Trophoblast cell (in vitro differentiated cells and primary cell): Measurements from ENCODE around the gene FLNA.
A peak's percentile ranks its signal among the peaks of the same experiment; 100 is the strongest.

Experiments used
- DNase-seq, 2 donors: peaks; one replicate each; pipeline ENCODE4 v3.0.0-alpha.2; 2016
- H2AFZ ChIP-seq: 2 replicates; pipeline ENCODE4 v1.6.1; 2013; ENCODE audit warnings: low read length, moderate library complexity, mild to moderate bottlenecking; ENCODE audit not compliant: insufficient read depth, poor library complexity
- H2AK5ac ChIP-seq: 2 replicates; pipeline ENCODE4 v1.6.1; 2013; ENCODE audit warnings: mild to moderate bottlenecking, low read length
- H2BK120ac ChIP-seq: 2 replicates; pipeline ENCODE4 v1.6.1; 2013; ENCODE audit warnings: low read length, mild to moderate bottlenecking, moderate library complexity; ENCODE audit not compliant: insufficient read depth, poor library complexity
- H2BK12ac ChIP-seq: 2 replicates; pipeline ENCODE4 v1.6.1; 2013; ENCODE audit warnings: mild to moderate bottlenecking, low read length, moderate library complexity
- H2BK5ac ChIP-seq: 2 replicates; pipeline ENCODE4 v1.6.1; 2013; ENCODE audit warnings: low read length, low read depth, moderate library complexity, mild to moderate bottlenecking; ENCODE audit not compliant: poor library complexity
- H3K14ac ChIP-seq: 2 replicates; pipeline ENCODE4 v1.6.1; 2013; ENCODE audit warnings: mild to moderate bottlenecking, low read length
- H3K18ac ChIP-seq: 2 replicates; pipeline ENCODE4 v1.6.1; 2013; ENCODE audit warnings: mild to moderate bottlenecking, low read length
- H3K23ac ChIP-seq: 2 replicates; pipeline ENCODE4 v1.6.1; 2013; ENCODE audit warnings: low read length
- H3K27ac ChIP-seq: 2 replicates; pipeline ENCODE4 v1.5.1; 2013; ENCODE audit warnings: low read depth, mild to moderate bottlenecking, inconsistent platforms, low read length, moderate library complexity
- H3K27me3 ChIP-seq: 2 replicates; pipeline ENCODE4 v1.6.1; 2013; ENCODE audit warnings: inconsistent platforms, mild to moderate bottlenecking, low read length, moderate library complexity; ENCODE audit not compliant: insufficient read depth
- H3K36me3 ChIP-seq, 2 experiments: 1 replicate in 1 of 2; 2 replicates in 1 of 2; pipeline ENCODE4 v1.6.1; 2013; ENCODE audit warnings: low read length in 2 of 2, mild to moderate bottlenecking in 2 of 2, moderate library complexity in 1 of 2; ENCODE audit not compliant: insufficient read depth in 2 of 2, control insufficient read depth in 1 of 2
- H3K4ac ChIP-seq: 2 replicates; pipeline ENCODE4 v1.6.1; 2013; ENCODE audit warnings: low read depth, mild to moderate bottlenecking, low read length, moderate library complexity
- H3K4me1 ChIP-seq, 2 experiments: 1 replicate in 1 of 2; 2 replicates in 1 of 2; pipeline ENCODE4 v1.6.1; 2013; ENCODE audit warnings: low read length in 2 of 2, mild to moderate bottlenecking in 2 of 2, moderate library complexity in 1 of 2; ENCODE audit not compliant: insufficient read depth in 2 of 2, control insufficient read depth in 1 of 2
- H3K4me2 ChIP-seq: 2 replicates; pipeline ENCODE4 v1.6.1; 2013; ENCODE audit warnings: inconsistent platforms, mild to moderate bottlenecking, low read length, moderate library complexity
- H3K4me3 ChIP-seq: 2 replicates; pipeline ENCODE4 v1.5.1; 2013; ENCODE audit warnings: mild to moderate bottlenecking, low read depth, low read length, inconsistent platforms
- H3K79me1 ChIP-seq: one replicate; pipeline ENCODE4 v1.6.1; 2013; ENCODE audit warnings: low read length
- H3K79me2 ChIP-seq: 2 replicates; pipeline ENCODE4 v1.6.1; 2013; ENCODE audit warnings: low read length, mild to moderate bottlenecking; ENCODE audit not compliant: control insufficient read depth, insufficient read depth, poor library complexity
- H3K9ac ChIP-seq: 2 replicates; pipeline ENCODE4 v1.6.1; 2013; ENCODE audit warnings: mild to moderate bottlenecking, low read length
- H3K9me3 ChIP-seq: 2 replicates; pipeline ENCODE4 v1.6.1; 2013; ENCODE audit warnings: low read depth, mild to moderate bottlenecking, control low read depth, inconsistent platforms, low read length; ENCODE audit not compliant: insufficient read depth
- H4K12ac ChIP-seq: 2 replicates; pipeline ENCODE4 v1.6.1; 2013; ENCODE audit warnings: low read depth, mild to moderate bottlenecking, low read length, moderate library complexity
- H4K8ac ChIP-seq: 2 replicates; pipeline ENCODE4 v1.6.1; 2013; ENCODE audit warnings: low read depth, mild to moderate bottlenecking, low read length, moderate library complexity
- H4K91ac ChIP-seq: one replicate; pipeline ENCODE4 v1.6.1; 2013; ENCODE audit warnings: low read depth, mild to moderate bottlenecking, low read length, moderate library complexity
- WGBS: extraction: QIAGEN DNeasy Blood & Tissue Kit; methylation state at CpG from one replicate; pipeline ENCODE4 v1.1.7; 2013; ENCODE audit warnings: missing lambda C conversion rate; ENCODE audit not compliant: insufficient read length, insufficient coverage; ENCODE audit errors: extremely low coverage; 5-methylcytosine and 5-hydroxymethylcytosine counted together

FLNA gene

DNA sequence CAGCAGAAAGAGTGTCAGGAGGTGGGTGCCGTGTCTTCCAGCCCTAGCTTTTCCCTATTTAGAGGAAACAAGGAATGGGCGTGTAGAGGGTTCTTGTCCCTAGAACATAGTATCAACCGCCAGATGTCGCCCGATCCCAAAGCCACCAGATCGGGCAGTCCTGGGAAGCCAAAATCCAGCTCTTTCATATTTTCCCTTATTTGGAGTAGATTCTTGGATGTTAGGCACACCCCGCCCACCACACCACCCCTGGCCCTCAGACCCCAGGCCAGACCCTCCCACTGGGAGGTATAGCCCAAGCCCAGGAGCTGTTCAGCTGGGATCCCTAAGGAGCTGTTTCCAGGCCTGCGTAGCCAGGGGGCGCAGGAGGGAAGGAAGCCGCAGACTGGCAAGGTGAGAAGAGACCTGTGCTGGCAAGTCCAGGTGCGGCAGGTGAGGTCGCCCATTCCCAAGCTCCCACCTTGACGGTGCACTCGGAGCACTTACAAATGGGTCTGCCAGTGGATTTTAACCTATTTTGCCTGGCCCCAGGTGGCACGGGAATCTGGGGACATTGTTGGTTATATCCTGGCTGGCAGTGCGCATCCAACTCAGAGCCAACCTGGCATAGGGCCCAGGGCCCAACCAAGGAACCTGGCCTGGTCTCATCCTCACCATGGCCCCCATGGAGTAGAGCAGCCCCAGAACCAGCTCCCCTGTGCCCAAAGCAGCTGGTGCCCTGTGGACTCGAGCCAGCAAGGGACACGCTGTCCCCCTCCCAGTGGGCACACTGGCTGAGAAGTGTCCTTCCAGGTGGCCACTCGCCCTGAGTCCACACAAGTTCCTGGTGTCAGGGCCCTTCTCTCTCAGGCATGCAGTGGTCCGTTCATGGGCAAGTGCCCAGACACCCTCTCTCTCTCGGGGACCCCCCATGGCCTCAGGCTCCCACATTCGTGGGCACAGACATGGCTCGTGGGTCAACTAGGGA is 811 bp downstream of the FLNA start:
- Histone ChIP-seq H3K4me3 (peak overlapping the region; percentile 72), H3K4me1 (peaks cover 14 to 28% of the 10 kb centered on the region in 2 experiments), H3K9ac (peak overlapping the region; percentile 88), H2BK5ac (peak overlapping the region; percentile 81), H4K91ac (peak overlapping the region; percentile 94), H2BK12ac (peak overlapping the region; percentile 87), H3K4ac (peak overlapping the region; percentile 82), H3K79me1 (peaks cover 43% of the 10 kb centered on the region), H3K14ac (peak overlapping the region; percentile 97), H4K12ac (peak overlapping the region; percentile 86), H2AK5ac (peak overlapping the region; percentile 87), H3K36me3 (peaks cover 7 to 12% of the 10 kb centered on the region in 2 experiments), H3K9me3 (no peaks in the 10 kb centered on the region), H3K18ac (peak overlapping the region; percentile 97), H2AFZ (peak overlapping the region; percentile 37), H3K4me2 (peak overlapping the region; percentile 77), H4K8ac (peak overlapping the region; percentile 68), H3K27ac (peak overlapping the region; percentile 87), H3K23ac (no peak overlapping the region), H3K79me2 (peaks cover 41% of the 10 kb centered on the region), H3K27me3 (no peaks in the 10 kb centered on the region), H2BK120ac (peak overlapping the region; percentile 64)
- peak; percentile 51 to 70 for DNase-seq
- WGBS = no CpG with 5 or more reads among the region's 23 CpGs

DNA sequence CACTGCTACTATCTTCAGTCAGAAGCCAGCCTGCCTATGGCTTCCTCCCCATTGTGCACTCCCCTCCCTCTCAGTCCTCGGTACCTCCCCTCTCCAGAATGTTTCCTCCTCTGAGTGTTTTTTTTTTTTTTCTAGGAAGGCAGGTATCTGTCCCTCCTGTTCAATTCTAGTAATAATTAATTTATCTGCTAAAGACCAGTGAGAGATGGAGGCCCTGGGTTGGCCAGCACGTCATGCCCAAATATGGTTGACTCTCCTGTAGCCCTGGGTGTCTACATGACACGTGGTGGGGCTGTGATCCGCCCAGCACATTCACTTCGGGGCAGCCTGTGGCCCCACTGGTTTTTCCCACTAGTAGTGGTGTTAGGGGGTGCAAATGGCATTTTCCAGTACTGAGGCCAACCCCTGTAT is 1.8 kb downstream of the FLNA start:
- H3K4me2 ChIP-seq = peak overlapping the region; percentile 77
- no peak overlapping the region for H3K4me3 ChIP-seq
- H4K91ac ChIP-seq = peak overlapping the region; percentile 80
- no peak overlapping the region for H2AFZ ChIP-seq
- no CpG with 5 or more reads among the region's 5 CpGs for WGBS
- H3K23ac ChIP-seq = no peak overlapping the region
- no peak overlapping the region for H3K18ac ChIP-seq
- H4K8ac ChIP-seq = no peak overlapping the region
- H4K12ac ChIP-seq = no peak overlapping the region
- H3K79me1 ChIP-seq = peaks cover 39% of the 10 kb centered on the region
- peaks cover 15 to 30% of the 10 kb centered on the region in 2 experiments for H3K4me1 ChIP-seq
- no peak overlapping the region for H2BK120ac ChIP-seq
- peaks cover 45% of the 10 kb centered on the region for H3K79me2 ChIP-seq
- peak overlapping the region; percentile 48 for H3K14ac ChIP-seq
- peak overlapping the region; percentile 34 for H2BK5ac ChIP-seq
- peak overlapping the region; percentile 75 for H3K27ac ChIP-seq
- H2AK5ac ChIP-seq = no peak overlapping the region
- no peak overlapping the region for H3K9ac ChIP-seq
- H3K9me3 ChIP-seq = no peaks in the 10 kb centered on the region
- H3K4ac ChIP-seq = peak overlapping the region; percentile 37
- no peak overlapping the region for H2BK12ac ChIP-seq
- DNase-seq = no peak
- H3K27me3 ChIP-seq = no peaks in the 10 kb centered on the region
- peaks cover 17 to 22% of the 10 kb centered on the region in 2 experiments for H3K36me3 ChIP-seq

DNA sequence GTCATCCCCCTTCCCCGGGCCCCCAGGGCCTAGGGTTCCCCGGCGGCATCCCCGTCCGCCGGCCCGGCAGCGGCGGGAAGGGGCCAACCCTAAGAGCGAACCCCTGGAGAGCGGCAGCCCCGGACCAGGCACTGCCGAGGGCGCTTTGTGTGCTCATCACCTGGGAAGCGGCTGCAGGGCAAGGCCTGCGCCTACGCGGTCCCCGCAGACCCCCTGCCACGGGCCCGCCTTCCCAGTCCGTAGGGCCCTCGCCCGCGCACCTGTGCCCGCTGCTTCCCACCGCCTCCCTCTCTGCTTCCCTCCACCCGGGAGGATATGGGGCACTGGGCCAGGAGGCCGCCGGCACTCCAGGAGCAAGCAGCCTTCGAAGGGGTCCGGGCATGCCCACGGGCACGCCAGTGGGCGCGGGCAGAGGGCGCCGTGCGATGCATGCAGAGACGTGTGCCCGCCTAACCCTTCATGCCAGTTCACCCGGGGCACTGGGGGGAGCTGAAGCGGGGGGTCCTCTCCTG is 2.6 kb downstream of the FLNA start:
- Histone ChIP-seq H2AK5ac (no peak overlapping the region), H3K36me3 (peaks cover 25 to 30% of the 10 kb centered on the region in 2 experiments), H4K91ac (peak overlapping the region; percentile 80), H2BK120ac (peak overlapping the region; percentile 11), H3K18ac (peak overlapping the region; percentile 11), H3K4me2 (peak overlapping the region; percentile 77), H3K9me3 (no peaks in the 10 kb centered on the region), H2AFZ (no peak overlapping the region), H2BK12ac (no peak overlapping the region), H3K27me3 (no peaks in the 10 kb centered on the region), H3K4me3 (peak overlapping the region; percentile 62), H3K79me2 (peaks cover 48% of the 10 kb centered on the region), H4K8ac (peak overlapping the region; percentile 17), H4K12ac (no peak overlapping the region), H2BK5ac (peak overlapping the region; percentile 84), H3K14ac (peak overlapping the region; percentile 91), H3K79me1 (peaks cover 39% of the 10 kb centered on the region), H3K4me1 (peaks cover 15 to 30% of the 10 kb centered on the region in 2 experiments), H3K27ac (peak overlapping the region; percentile 75), H3K23ac (no peak overlapping the region), H3K4ac (peak overlapping the region; percentile 83), H3K9ac (peak overlapping the region; percentile 72)
- WGBS = no CpG with 5 or more reads among the region's 43 CpGs
- no peak for DNase-seq

DNA sequence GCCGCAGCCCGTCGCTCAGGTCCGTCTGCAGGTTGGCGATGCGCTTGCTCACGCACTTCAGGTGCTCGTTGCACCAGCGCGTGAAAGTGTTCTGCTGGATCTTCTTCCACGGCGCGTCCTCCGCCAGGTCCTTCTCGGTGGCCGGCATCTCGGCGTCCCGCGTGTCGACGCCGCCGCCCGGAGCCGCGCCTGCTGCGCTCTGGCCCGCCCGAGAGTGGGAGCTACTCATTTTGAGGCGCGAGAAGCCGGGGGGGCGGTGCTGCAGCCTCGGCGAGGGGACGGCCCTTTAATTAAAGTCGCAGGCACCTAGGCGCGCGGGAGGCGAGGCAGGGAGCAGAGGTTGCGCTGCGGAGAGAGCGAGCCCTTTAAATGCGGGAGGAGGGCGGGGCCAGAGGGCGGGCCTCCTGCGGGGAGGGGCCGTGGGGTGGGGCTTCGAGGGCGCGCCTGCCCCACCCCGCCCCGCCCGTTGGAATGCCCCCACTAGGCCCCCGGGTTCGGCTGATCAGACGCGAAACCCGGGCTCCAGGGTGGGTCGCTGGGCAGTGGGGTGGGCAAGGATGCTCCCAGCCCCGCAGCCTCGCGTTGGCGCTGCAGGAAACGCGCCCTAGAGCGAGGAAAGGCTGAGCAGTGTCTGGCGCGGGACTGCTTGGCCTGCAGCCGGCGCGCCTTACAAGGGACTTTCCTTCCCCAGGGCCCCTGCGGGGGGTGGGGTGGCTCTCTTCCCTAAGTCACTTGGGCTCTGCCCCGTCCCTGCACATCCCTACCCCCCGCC is 3.2 kb downstream of the FLNA start:
- Histone ChIP-seq H3K4me3 (peak overlapping the region; percentile 99), H2AK5ac (no peak overlapping the region), H2AFZ (peak overlapping the region; percentile 55), H3K27me3 (no peaks in the 10 kb centered on the region), H3K9ac (peak overlapping the region; percentile 89), H3K4ac (peak overlapping the region; percentile 97), H3K18ac (peak overlapping the region; percentile 68), H3K23ac (no peak overlapping the region), H3K4me1 (peaks cover 15 to 30% of the 10 kb centered on the region in 2 experiments), H3K4me2 (peak overlapping the region; percentile 77), H2BK5ac (peak overlapping the region; percentile 84), H4K12ac (no peak overlapping the region), H2BK120ac (peak overlapping the region; percentile 69), H3K79me1 (peaks cover 39% of the 10 kb centered on the region), H3K36me3 (peaks cover 31 to 36% of the 10 kb centered on the region in 2 experiments), H3K9me3 (no peaks in the 10 kb centered on the region), H3K27ac (peak overlapping the region; percentile 89), H2BK12ac (no peak overlapping the region), H4K8ac (peak overlapping the region; percentile 4), H3K79me2 (peaks cover 51% of the 10 kb centered on the region), H3K14ac (peak overlapping the region; percentile 96), H4K91ac (peak overlapping the region; percentile 80)
- no CpG with 5 or more reads among the region's 77 CpGs for WGBS
- peak; percentile 75 to 84 for DNase-seq
